ENCODE data around the gene VAX1. TPM values are rescaled to one million over a fixed set of nuclear protein-coding genes. Genes with fewer than 3 reads are reported as not detected.
"Not testable (repeated sequence)": the region's sequence is repeated elsewhere in the genome, so short reads cannot be mapped to it uniquely, and the experiment has no call there.

The VAX1 gene, protein sequence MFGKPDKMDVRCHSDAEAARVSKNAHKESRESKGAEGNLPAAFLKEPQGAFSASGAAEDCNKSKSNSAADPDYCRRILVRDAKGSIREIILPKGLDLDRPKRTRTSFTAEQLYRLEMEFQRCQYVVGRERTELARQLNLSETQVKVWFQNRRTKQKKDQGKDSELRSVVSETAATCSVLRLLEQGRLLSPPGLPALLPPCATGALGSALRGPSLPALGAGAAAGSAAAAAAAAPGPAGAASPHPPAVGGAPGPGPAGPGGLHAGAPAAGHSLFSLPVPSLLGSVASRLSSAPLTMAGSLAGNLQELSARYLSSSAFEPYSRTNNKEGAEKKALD
- not detected for polyA plus RNA-seq (ENCODE audit: insufficient read length in 3 of 3)
- long read RNA-seq, donor 1: 0 reads
- long read RNA-seq, donor 2: 0 reads
- long read RNA-seq, donor 3: 0 reads
- long read RNA-seq, donor 4: 0 reads
- long read RNA-seq, donor 5: 0 reads
- long read RNA-seq, donor 6: 0 reads
- long read RNA-seq, donor 7: 0 reads
- long read RNA-seq, donor 8: 0 reads
- long read RNA-seq, donor 9: 0 reads
- long read RNA-seq, donor 10: 0 reads
- long read RNA-seq, donor 11: 0 reads
- long read RNA-seq, donor 12: 0 reads
- long read RNA-seq, donor 13: 0 reads
- long read RNA-seq, donor 14: 0 reads
- long read RNA-seq, donor 15: 0 reads
- long read RNA-seq, donor 16: 0 reads

DNA sequence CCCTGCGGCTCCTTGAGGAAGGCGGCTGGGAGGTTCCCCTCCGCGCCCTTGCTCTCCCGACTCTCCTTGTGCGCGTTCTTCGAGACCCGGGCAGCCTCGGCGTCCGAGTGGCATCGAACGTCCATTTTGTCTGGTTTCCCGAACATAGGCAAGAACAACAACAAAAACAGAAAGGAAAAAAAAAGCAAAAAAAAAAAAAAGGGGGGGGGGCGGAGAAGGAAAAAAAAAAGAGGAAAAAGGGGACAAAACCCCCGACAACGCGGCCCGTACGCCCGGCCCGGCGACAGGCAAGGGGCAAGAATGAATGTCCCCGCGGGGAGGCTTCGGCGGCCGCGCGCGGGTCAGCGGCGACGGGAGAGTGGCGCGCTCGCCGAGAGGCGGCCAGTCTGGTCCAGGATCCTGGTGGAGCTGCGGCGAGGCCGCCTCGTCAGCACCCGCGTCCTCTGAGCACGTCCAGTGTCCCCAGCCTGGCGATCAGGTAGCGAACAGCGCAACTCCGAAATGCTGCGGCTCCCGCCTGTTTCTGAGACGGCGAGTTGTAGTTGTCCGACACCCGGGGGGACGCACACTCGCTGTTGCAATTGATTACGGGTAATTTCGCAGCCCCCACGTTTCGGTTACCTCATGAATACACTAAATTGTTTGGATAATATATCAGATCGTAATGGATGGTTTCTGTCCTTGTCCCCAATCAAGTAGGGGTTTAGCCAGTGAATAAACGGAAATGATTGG is at the start of gene VAX1:
Gene VAX1 (minus strand): TSS at position 360 of the 732 bp plus-strand sequence. CDS start 214 bp downstream, at position 146.
- no peak for DNase-seq

DNA sequence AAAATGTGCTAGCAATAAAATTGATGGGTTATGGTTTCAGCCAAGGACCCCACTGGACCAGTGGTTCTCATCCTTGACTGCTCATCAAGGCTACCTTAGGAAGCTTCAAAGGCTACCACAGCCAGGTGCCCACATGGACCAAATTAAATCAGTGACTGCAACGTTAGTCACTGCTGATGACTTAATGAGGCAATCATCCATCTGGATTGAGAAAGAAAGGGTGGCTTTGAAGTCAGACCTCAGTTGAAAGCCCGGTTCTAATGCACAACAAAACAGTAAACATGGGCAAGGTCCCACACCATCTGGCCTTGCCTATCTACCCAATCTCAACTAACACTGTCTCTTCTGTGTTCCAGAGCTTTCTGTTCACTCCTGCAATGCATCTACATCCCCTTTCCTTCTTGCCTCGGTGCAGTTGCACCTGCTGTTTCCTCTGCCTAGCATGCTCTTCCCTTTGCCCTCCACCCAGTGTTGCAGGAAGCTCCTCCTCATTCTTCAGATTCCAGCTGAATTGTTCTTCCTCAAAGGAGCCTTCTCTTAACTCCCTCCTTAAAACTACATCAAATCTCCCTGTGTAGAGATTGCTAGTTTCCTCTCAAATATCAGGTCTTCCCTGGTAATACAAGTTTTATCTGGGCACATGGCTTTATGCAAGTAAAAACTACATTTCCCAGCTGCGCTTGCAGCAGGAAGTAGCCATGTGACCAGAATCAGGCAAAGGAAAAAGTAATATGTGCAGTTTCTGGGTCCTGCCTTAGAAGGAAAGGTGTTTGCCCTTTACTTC is 49.0 kb upstream of the VAX1 start:
- no peak for DNase-seq

DNA sequence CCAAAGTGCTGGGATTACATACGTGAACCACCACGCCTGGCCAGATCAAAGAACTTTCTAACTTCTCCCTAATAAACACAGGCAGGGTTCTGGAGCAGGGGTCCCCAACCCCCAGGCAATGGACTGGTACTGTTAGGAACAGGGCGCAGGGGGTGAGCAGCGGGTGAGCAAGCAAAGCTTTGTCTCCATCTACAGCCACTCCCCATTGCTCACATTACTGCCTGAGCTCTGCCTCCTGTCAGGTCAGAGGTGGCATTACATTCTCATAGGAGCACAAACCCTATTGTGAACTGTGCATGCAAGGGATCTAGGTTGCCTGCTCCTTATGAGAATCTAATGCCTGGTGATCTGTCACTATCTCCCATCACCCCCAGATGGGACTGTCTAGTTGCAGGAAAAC is 47.7 kb upstream of the VAX1 start:
- DNase-seq: not testable (repeated sequence)

DNA sequence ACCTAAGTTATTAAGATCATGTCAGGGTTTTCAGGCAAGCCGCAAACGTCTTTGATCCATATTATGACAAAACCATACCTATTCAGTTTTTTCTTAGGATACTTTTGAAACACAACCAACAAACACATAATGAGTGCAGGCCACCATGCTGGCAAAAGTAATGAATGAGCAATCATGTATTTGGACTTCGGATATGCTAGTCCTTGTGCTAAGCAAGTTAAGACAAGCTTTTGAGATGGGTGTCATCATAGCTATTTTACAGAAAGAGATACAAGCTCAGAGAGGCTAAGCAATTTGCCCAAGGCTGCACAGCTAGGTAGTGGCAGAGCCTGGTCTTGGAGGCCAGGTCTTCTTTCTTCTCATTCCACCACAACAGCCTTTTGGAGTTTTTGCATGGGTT is 46.8 kb upstream of the VAX1 start:
- no peak for DNase-seq

DNA sequence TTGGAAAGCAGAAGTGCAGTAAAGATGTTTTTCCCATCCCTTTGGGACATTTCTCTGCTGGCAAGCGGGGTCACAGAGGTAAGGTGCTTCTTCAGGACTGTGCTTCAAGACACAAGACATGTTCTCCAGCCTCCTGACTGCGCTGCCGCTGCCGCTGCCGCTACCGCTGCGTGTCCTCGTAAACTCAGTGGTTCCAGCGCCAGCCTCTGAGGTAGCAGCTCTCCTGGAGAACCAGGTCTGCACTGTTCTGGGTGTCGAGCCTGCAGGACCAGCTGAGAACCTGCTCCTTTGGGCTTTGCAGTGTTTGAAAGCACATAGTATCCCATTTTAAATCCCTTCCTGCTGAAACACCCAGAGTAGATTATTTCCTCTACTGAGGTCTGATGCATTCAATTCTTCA is 46.2 kb upstream of the VAX1 start:
- no peak for DNase-seq

DNA sequence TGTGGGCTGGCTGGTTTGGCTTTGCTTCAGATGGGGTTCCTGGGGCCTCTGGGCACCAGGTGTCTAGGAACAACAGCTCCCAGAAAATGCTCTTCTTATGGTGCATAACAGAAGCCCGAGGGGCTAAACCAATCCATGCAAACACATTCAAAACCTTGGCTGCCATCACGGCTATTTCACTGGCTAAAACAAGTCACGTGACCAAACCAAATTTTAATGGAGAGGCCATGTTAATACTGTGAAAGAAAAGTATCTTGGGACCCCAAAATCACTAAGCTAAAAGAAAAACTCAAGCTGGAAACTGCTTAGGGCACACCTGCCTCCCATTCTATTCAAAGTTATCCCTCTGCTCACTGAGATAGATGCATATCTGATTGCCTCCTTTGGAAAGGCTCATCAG is 40.1 kb upstream of the VAX1 start:
- DNase-seq: no peak

DNA sequence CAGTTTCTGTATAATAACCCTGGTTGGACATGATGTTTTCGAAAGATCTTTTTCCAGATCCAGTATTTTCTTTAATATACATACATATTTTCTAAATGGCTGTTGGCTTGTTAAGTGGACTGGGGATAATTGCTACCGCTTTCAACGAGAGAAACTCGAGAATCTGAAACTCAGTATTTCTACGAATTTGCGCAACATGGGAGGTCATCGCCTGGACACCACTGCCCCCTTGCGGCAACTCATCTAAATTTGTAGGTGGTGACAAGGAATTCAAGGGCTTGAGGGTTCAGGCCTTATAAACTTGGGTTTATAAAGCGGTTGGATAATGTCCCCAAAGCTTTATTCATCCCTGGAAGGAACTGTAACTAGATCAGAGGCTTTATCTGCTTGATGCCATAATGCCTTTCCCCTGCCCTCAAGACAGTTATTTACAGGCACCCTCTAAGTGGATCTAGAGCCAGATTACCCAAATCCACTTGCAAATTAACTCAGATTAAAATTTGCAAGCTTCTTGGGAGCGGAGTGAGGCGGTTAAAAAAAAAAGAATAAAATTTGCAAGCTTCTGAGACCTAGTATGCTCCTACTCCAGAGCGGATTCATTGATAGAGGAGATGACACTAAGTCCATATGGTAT is 37.9 kb upstream of the VAX1 start:
- DNase-seq: peak; percentile 69

DNA sequence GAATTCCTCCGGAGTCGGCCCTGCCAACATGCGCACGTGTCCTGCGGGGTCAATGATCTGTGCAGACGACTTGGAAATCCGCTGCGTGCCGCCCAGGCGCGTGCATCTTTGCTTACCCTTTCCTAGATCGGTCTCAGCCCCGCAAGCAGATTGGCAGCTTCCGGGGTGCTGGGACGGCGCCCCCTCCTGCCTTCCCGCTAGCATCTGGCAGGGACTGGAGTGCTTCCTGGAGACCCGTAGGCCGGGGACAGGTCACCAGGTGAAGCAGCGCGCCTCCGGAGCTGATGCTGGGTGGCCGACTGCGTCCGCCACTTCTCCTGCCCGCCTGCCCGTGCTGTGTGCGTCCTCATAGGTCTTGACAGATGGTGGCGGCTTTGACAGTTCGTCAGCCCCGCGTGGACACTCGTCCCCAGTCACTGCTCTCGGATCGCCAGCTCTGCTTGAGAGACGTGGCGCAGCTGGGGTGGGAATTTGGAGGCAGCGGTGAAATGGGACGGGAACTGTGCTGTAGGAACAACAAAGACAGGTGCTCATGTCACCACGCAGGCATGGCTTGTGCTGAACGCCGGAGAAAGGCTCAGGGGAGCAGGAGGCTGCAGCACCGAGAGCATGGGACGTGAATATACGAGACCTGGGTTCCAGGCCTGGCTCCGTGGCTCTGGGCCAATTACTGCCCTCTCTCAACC is 37.3 kb upstream of the VAX1 start:
- no peak for DNase-seq

DNA sequence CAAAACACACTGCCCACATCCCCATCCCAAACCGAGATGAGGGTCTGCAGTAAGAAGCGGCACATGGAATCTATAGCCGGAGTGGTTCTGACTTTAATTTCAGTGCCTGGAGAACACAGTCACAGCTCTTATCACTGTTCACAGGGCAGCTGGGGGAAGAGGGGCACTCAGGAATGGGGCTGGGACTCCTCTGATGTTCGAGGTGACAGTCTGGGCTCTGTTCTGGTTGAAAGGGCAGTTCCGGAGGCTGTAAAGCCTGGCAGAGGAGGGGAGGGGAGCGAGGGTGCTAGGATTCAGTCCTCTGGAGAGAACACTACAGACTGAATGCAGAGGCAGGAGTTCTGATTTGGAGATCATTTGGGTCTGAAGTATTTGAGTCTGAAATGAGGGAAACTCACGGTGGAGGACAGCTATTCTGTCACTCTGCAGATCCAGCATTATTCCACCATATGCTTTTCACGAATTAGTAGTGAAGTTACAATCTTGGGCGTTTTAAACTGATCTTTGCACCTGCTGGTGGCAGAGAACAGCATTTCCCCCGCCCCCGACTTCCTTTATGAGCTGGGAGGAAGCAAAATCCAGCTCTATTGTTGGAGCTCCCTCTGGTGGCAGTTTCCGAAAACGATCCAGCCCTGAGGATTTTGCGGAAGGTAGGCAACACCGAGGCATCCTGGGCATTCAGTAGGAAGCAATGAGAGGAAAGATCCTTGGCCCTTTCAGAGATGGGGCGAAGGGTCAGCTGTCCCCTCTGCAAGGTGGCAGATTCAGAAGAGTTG is 36.6 kb upstream of the VAX1 start:
- DNase-seq: peak; percentile 88

DNA sequence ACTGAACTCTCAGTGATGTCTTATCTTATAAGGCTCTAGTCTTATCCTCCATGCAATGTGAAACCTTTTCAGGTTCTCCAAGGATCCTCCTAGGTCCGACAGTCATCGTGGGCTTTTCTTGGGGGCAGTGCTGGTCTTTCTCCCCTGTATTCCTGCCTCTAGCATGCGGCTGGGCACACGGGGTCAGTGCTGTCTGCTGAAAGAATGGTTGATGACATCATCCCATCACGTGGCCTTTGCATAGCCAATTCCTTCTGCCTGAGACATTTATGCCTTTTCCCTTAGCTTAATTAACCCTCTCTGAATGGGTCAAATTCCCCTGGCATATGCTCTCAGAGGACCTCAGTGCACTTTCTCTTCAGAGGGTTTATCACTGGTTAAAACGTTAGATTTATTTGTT is 32.2 kb upstream of the VAX1 start:
- no peak for DNase-seq

DNA sequence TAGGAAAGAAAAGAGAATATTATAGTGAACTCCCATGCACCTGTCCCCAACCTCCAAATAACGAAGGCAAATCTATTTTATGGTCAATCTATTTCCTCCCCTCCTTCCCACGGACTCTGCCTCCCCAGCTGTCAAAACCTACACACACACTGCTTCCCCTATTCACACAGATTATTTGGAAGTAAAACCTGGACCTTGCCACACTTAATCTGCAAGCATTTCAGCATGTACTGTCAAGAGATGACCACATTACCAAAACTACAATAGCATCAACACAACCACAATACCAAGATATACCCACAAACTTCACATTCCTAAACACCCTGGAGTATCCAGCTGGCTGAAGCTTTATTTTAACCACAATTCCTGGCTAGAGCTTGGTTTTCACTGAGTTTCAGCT is 31.4 kb upstream of the VAX1 start:
- DNase-seq: no peak

DNA sequence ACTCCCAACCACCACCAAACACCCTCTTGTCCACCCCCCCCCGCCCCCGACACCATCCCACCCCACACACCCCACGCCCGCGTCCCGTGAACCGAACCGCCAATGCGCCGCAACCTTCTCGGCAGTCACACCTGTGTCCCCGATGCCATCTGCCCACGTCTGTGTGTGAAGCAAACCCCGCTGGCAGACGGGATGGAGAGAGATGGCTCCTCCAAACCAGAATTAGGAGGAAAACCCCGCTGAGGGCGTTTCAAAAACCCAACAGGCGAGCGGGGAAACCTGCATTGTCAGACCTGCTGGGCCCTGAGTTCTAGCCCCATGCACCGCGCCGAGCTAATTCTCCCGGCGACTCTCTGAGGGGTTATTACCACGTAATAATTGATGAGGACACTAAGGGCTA is 30.7 kb upstream of the VAX1 start:
- DNase-seq: no peak

DNA sequence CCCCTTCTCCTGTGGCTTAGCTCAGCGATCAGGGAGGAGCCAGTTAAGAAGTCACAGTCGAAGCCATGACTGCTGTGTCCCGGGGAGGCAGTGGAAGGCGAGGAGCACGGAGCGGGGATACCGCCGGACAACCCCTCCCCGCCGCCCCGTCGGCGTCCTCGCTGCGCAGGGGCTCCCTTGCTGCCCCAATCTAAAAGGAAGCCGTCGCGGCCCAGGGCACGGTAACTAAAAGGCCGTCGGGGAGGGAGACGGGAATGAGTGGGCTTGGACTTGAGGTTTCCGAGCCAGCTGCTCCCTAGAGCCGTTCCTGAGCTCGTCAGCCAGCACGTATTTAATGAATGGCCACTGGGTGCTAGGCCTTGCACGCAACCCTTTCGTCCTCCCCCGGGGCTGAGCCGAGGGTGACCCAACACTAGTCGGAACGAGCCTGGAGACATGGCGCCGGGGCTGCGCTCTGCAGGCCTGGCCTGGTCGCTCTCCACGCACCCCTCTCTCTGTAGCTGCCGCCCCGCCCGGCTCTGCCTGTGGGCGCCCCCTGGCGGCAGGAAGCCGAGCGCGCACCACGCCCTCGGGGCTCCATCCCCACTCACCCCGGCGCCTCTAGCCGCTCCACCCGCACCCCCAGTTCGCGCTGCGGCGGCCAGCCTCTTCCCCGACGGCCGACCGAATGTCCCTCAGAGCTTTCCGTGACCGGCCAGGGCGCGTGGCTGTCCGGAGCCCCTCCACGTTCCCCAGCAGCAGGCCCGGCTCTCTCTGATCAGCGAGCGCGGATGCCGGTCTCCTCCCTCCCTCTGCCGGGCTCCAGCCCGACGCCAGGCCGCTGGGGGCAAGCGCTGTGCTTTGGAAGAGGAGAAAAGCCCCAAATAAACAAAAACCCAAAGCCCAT is 30.0 kb upstream of the VAX1 start:
- DNase-seq: no peak

DNA sequence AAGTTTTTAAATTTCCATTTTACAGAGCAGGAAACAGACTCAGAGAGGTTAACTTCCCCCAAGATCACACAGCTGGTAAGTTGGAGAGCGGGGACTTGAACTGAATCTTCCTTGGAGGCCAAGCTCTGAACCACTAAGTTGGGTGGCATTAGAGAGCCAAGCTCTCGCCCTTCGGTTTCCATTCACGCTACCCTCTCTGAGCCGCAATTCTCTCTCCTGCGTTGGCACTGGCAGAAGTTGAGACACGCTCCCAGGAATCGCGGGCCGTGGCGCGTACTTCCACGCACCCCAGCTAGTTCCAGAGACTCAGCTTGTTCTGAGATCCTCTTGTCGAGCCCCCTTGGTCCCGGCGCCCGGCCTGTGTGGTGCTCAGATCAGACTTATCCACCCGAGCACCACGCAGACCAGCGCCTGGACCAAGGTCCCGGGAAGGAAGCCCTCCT is 29.3 kb upstream of the VAX1 start:
- no peak for DNase-seq

DNA sequence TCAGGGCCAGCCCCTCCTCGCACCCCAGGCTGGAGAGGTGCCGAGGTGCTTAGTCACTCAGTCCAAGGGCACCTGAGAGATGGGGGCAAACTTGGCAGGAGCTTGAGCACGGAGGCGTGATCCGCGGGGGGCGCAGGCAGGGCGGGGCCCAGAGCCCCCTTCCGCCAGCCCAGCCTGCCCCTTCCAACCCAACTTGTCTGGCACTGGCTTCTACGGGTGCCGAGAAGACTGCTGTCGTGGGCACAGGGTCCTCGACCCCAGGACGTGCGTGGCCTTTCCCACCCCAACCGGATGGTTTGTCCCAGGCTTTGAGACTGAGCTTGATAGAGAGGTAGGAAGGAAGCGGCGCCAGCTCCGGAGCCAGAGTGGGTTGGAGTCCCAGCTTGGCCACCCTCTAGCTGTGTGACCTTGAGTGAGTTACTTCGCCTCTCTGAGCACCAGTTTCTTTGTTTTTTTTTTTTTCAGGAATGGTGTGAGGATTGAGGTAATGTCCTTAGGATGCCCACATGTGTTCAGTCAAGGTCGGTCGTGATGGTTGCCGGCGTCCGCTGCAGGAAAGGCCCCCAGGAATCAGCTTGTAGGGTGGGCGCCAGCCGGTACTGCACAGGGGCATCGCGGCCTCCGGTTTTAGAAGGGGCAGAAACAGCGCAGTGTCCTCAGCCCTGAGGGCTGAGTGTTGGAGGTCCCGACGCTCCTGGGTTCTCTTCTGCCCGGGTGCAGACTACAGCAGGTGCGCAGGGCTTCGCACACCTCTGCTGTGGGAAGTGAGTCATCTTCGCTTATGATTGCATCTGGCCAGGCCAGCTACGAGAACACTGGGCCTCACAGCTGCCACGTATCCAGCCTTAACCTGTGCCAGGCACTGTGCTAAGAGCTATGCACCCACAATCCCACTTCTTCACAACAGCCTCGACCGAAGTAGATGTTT is 28.6 kb upstream of the VAX1 start:
- DNase-seq: no peak

DNA sequence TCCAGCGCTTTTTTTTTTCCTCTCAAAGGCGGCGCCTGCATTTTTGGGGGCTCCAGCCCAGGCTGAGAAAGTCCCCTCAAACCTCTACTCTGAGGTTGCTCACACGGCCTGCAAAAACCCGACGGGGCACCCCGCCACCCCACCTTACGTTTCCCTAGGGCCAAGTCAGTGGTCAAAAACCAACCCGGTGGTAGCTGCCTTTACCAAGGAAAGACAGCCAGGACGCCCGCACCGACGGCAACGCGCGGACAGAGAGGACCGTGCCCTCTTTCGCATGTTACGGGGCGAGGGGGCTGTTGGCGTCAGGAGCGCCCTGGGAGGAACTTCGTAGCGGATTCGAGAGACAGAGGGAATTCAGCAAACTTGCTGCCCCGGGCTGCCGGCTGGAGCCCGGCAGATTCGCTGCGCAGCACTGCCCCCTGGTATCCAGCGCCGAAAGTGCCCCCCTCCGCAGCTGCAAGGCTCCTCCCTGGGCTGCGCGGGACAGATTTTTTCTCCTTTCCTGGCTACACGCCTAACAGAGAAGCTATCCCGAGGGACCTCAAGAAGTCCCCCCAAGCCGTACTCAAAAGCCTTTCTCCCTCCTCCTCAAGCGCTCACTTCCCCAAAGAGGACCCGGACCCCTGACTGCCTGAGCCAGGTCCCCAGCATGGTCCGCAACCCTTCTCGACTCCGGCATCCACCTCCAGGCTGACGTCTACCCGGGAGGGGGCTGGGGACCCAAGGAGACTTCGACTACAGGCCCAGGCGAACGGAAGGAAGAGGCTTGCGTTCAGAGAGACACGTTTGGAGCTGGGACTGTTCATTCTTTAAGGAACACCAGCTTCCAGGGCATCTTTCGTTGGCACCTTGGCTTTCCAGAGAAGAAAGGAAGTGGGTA is 27.7 kb upstream of the VAX1 start:
- peak; percentile 58 for DNase-seq
